H1 (cell line): Measurements from ENCODE around the gene CIITA.

Experiments
- BCL11A ChIP-seq, 2 experiments: IDR thresholded peaks; one replicate each; pipeline ENCODE4 v1.6.1; 2011; ENCODE audit warnings: low read depth in 2 of 2, low read length in 2 of 2, mild to moderate bottlenecking in 2 of 2
- BRCA1 ChIP-seq: IDR thresholded peaks from 2 replicates; pipeline ENCODE4 v1.6.1; 2012; ENCODE audit warnings: low read depth, low read length, improper control_type of control experiment
- CHD2 ChIP-seq: IDR thresholded peaks from 2 replicates; pipeline ENCODE4 v1.6.1; 2012; ENCODE audit warnings: low read length, improper control_type of control experiment
- HDAC6 ChIP-seq: IDR thresholded peaks from one replicate; pipeline ENCODE4 v1.7.1; 2012; ENCODE audit warnings: low read depth, mild to moderate bottlenecking, inconsistent platforms, low read length, moderate library complexity
- SIN3A ChIP-seq, 2 experiments: IDR thresholded peaks in 1 of 2; conservative IDR thresholded peaks in 1 of 2; 2 replicates each; pipeline ENCODE4 v1.6.1; 2011 to 2012; ENCODE audit warnings: low read length in 2 of 2, improper control_type of control experiment in 1 of 2, low read depth in 1 of 2, mild to moderate bottlenecking in 1 of 2
- TBP ChIP-seq: IDR thresholded peaks from 2 replicates; pipeline ENCODE4 v1.6.1; 2011; ENCODE audit warnings: low read depth, low read length, improper control_type of control experiment
- TEAD4 ChIP-seq: IDR thresholded peaks from 2 replicates; pipeline ENCODE4 v1.6.1; 2012; ENCODE audit warnings: low read depth, low read length, inconsistent platforms, mixed read lengths
- TF ChIP-seq, protein P1 (sequence below), 3 experiments: IDR thresholded peaks; 1 replicate in 2 of 3; 2 replicates in 1 of 3; pipeline versions ENCODE4 v1.5.1 to v1.6.1; 2011; ENCODE audit warnings: low read length in 3 of 3, mild to moderate bottlenecking in 3 of 3, inconsistent platforms in 2 of 3, low read depth in 1 of 3, moderate library complexity in 1 of 3; ENCODE audit not compliant: insufficient read depth in 1 of 3; ENCODE audit errors: control extremely low read depth in 1 of 3
- TF ChIP-seq, protein P2 (sequence below): IDR thresholded peaks from 2 replicates; pipeline ENCODE4 v1.6.1; 2012; ENCODE audit warnings: inconsistent platforms

DNA sequence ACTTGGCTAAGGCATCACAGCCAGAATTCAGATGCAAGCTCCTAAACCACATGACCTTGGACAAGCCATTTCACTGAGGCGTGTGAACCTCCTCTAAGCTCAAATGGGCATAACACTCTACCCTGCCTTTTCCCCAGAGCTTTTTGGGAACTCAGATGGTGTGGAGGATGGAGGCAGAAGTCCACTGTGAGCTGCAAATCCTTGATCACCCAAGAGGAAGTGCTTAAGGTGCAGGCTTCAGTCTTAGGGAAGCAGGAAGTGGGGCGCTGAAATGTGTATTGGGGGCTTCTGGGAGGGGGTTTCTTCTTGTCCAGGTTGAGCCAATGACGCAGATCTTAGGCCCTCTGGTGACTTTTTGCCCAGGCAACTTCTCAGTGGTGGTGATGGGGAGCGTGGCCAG, 12.9 kb downstream of the CIITA start:
- TF ChIP-seq, protein P1, sequence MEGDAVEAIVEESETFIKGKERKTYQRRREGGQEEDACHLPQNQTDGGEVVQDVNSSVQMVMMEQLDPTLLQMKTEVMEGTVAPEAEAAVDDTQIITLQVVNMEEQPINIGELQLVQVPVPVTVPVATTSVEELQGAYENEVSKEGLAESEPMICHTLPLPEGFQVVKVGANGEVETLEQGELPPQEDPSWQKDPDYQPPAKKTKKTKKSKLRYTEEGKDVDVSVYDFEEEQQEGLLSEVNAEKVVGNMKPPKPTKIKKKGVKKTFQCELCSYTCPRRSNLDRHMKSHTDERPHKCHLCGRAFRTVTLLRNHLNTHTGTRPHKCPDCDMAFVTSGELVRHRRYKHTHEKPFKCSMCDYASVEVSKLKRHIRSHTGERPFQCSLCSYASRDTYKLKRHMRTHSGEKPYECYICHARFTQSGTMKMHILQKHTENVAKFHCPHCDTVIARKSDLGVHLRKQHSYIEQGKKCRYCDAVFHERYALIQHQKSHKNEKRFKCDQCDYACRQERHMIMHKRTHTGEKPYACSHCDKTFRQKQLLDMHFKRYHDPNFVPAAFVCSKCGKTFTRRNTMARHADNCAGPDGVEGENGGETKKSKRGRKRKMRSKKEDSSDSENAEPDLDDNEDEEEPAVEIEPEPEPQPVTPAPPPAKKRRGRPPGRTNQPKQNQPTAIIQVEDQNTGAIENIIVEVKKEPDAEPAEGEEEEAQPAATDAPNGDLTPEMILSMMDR (IDR thresholded peaks at IDR 0.05; ENCODE audit: control extremely low read depth in 1 of 3, insufficient read depth in 1 of 3, low read depth in 1 of 3, low read length in 3 of 3): no peak
- TF ChIP-seq BCL11A (IDR thresholded peaks at IDR 0.05; ENCODE audit: low read depth in 2 of 2, low read length in 2 of 2) (no peak), CHD2 (no peak), SIN3A (conservative IDR thresholded peaks at IDR 0.05 in 1 of 2, IDR thresholded peaks at IDR 0.05 in 1 of 2; ENCODE audit: low read depth in 1 of 2, low read length in 2 of 2) (no peak), HDAC6 (no peak), TEAD4 (no peak), TBP (no peak), BRCA1 (no peak)
- TF ChIP-seq, protein P2, sequence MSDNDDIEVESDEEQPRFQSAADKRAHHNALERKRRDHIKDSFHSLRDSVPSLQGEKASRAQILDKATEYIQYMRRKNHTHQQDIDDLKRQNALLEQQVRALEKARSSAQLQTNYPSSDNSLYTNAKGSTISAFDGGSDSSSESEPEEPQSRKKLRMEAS: no peak
